Endometrial microvascular endothelial cells (primary cell): ENCODE data around the gene DNM1. TPM values are rescaled to one million over a fixed set of nuclear protein-coding genes. Genes with fewer than 3 reads are reported as not detected.

ENCODE experiments used
- in situ Hi-C: cut with HindIII; loops from 2 replicates; pipeline ENCODE4 v1.10.0; 2017; ENCODE audit warnings: low sequenced_read_pairs, low pct_unique_long_range_greater_than_20kb; ENCODE audit errors: inconsistent ontology term
- total RNA-seq: library from RNA; depleted of rRNA; stranded (reverse); fragments of >200 nt; gene quantifications from one replicate; pipeline ENCODE4 v1.2.3, GENCODE V29; 2015; ENCODE audit errors: inconsistent ontology term

DNM1 gene
- total RNA-seq, 1 donor from 2014 or later, result not detected

- in situ Hi-C loops, result no loop called here
These were observed 83.3 kb downstream of the DNM1 start for GRCh38 chr9:128286440-128286839.

- in situ Hi-C loops, result no loop called here
These were observed 85.3 kb downstream of the DNM1 start for GRCh38 chr9:128288273-128289004.

GRCh38 chr9:128292009-128292408 is 88.8 kb downstream of the DNM1 start:
- in situ Hi-C loops, result no loop called here

GRCh38 chr9:128293091-128293490 is 89.9 kb downstream of the DNM1 start:
- in situ Hi-C loops, result no loop called here

GRCh38 chr9:128294142-128294541 is 91.0 kb downstream of the DNM1 start:
- in situ Hi-C loops, result no loop called here

GRCh38 chr9:128296340-128297220 is 93.4 kb downstream of the DNM1 start:
- in situ Hi-C loops, result no loop called here

- in situ Hi-C loops, result no loop called here
These were observed 94.1 kb downstream of the DNM1 start for GRCh38 chr9:128297221-128297773.

GRCh38 chr9:128298535-128299482 is 95.6 kb downstream of the DNM1 start:
- in situ Hi-C loops, result no loop called here

GRCh38 chr9:128304136-128304970 is 101.2 kb downstream of the DNM1 start:
- in situ Hi-C loops, result no loop called here

Other genes starting within 250 kb of the DNM1 start
- gene EEIG1, start 222.4 kb upstream of the DNM1 start, total RNA-seq, result 4.6 TPM
- gene NAIF1, start 136.1 kb upstream of the DNM1 start, total RNA-seq, result 12.9 TPM
- gene SLC25A25, start 135.1 kb upstream of the DNM1 start, total RNA-seq, result 23.6 TPM
- 96.1 TPM for gene PTGES2, start 75.7 kb upstream of the DNM1 start, total RNA-seq
- not detected for gene LCN2, start 53.9 kb upstream of the DNM1 start, total RNA-seq
- 151 TPM for gene BBLN, start 43.1 kb upstream of the DNM1 start, total RNA-seq
- gene CIZ1, start 11.8 kb upstream of the DNM1 start, total RNA-seq, result 47.3 TPM
- gene GOLGA2, start 72.6 kb downstream of the DNM1 start, total RNA-seq, result 60.6 TPM
- gene SWI5, start 72.9 kb downstream of the DNM1 start, total RNA-seq, result 8.1 TPM
- 20.8 TPM for gene TRUB2, start 119.1 kb downstream of the DNM1 start, total RNA-seq
- gene COQ4, start 119.5 kb downstream of the DNM1 start, total RNA-seq, result 50.6 TPM
- gene SLC27A4, start 137.1 kb downstream of the DNM1 start, total RNA-seq, result 46.2 TPM
- gene URM1, start 168.0 kb downstream of the DNM1 start, total RNA-seq, result 75.4 TPM
- 25.7 TPM for gene CERCAM, start 217.5 kb downstream of the DNM1 start, total RNA-seq